GM04504 (cell line): Measurements from ENCODE around the gene HSD11B2.
"Not testable (repeated sequence)": the region's sequence is repeated elsewhere in the genome, so short reads cannot be mapped to it uniquely, and the experiment has no call there.

Experiments
- DNase-seq: peaks from one replicate; pipeline ENCODE4 v3.0.0-alpha.2; 2012; ENCODE audit warnings: low read depth

Gene HSD11B2

GRCh38 chr16:67415421-67415820, 15.5 kb upstream of the HSD11B2 start:
- not testable (repeated sequence) for DNase-seq

DNA sequence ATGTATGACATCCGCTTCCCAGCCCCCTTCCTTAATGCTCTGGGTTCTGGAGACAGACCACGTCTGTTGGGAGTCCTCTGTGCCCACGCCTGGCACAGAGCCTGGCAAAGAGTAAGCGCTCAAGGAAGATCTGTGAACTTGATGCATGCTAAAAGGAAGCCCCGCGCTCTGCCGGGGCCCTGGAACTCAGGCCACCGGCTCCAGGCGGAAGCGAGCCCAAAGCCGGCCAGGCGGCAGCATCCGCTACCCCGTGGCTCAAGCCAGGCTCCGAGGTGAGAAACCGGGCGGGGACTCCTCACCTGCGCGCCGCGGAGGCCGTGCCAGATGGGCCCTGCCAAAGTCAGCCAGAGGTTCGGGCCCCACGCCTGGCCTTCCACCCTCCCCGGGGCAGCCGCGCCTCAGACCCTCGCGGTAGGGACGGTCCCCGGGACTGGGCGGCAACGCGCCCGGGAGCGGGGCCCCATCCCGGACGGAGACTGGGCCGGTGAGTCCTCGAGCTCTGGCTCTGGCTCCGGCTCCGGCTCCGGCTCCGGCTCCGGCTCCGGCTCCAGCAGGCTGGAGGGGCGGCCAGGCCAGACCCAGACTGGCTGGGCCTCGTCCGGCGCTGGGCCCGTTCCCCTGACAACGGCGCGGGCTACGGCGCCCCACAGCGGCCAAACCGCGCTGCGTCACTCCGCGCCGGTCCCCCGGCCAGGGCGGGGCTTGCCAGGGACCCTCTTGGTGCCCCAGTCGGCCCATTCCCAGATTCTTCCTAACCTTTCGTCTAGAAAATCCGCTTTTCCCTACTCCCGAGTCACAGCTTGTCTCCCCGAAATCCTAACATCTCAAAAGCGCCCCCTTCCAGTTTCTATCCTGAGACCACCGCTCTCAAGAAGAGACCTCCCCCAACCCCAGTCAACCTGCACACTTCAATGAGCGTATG, 14.8 kb upstream of the HSD11B2 start, which contains the start of gene ZDHHC1:
TSS of gene ZDHHC1 (minus strand) at position 606 of the 922 bp plus-strand sequence. CDS start 8,702 bp downstream, outside the sequence.
- peak; percentile 36 for DNase-seq

DNA sequence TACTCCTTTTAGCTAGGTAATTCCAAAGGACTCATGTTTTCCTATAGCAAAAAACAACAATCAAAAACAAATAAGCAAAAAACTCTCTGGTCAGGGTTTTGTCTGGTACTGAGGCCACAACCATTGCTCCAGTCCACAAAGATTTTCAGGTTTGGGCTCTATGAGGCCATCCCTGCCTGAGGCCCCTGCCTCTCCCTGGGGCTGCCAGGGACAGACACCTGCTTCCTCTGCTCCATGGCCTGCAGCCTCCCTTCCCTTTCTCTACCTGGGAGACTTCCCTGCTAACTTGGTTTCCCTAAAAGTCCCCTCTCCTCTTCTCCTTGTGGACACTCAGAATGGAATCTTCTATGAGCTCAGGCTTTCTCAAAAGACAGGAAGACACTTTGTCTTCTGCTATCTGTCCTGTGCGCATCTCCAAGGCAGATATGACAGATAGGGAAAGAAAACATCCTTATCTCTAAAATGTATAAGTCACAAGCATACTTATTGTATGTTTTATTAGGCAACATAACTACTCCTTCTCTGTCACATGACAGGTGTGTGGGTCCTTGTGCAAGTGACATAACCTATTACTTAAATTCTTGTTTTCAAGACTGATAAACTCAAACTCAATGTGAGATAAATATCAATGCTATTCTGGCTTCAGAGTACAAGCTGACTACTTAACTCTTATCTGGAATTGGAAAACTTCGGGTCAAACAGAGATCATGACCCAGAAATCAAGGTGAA, 13.4 kb upstream of the HSD11B2 start:
- DNase-seq, result no peak

GRCh38 chr16:67419502-67419901, 11.4 kb upstream of the HSD11B2 start:
- DNase-seq, result no peak

DNA sequence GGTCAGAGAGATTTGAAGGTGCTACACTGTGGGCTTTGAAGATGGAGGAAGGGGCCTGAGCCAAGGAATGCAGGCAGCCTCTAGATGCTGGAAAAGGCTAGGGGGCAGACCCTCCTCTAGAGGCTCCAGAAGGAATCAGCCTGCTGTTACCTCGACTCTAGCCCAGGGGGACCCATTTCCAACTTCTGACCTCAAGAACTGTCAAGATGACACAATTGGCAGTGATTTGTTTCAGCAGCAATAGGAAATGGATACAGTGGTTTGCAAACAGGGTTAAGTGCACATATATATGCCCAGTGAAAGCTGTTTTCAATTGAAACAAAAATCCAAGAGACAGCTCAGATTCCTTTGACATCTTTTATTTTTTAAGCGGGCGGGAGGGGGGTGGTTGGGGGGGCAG, 11.0 kb upstream of the HSD11B2 start:
- no peak for DNase-seq

- no peak for DNase-seq
These were observed 9.9 kb upstream of the HSD11B2 start for GRCh38 chr16:67421030-67421429.

GRCh38 chr16:67423015-67423414, 7.9 kb upstream of the HSD11B2 start:
- no peak for DNase-seq

DNA sequence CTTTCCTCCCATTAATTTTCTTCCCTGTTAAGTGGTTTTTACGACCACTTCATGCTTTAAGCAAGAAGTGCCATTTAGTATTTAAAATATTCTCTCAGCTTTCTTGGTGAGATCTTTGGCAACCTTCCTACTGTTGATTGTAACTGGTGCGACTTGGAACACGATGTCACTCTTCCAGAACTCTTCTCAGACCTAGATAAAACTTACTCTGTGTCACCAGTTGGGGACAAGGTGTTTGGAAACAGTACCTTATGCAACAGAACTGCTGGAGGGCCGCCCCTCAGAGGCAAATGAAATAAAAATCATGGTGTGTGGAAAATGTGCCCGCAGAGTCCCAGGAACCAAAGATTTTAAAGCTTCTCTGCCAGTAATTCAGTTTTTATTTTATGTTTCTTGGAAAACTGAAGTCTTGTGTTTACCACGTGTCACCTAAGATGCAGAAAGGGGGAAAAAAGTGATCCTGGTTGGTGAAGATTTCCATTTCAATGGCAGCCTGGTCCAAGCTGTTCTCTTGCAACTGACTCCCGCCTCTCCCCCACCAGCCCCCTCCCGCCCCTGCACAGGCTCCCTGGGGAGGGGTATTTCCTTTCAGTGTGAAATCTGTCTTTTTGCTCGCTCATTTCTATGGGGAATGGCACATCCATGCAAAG, 7.2 kb upstream of the HSD11B2 start:
- DNase-seq, result no peak

DNA sequence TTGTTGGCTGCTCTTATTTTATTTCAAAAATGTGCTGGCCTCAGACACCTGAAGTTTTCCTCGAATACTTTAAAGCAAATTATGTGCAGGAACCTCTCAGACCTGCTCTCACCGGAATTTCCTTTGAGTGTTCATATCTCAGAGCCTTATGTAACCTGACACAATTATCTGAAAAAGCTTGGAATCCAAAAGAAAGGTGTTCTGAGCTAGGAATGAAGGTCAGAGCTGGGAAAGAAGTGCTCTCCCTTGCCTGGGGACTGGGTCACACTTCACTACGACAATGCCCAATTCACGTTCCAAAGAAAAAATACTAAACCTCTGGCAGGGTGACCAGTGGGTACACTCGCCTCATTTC, 6.7 kb upstream of the HSD11B2 start:
- DNase-seq, result no peak

- no peak for DNase-seq
These were observed 5.9 kb upstream of the HSD11B2 start for GRCh38 chr16:67425061-67425460.

GRCh38 chr16:67425580-67425979, 5.3 kb upstream of the HSD11B2 start:
- DNase-seq, result no peak

GRCh38 chr16:67426022-67426421, 4.9 kb upstream of the HSD11B2 start:
- no peak for DNase-seq

GRCh38 chr16:67426950-67427349, 4.0 kb upstream of the HSD11B2 start:
- no peak for DNase-seq

- peak; percentile 24 for DNase-seq
These were observed 2.7 kb upstream of the HSD11B2 start for GRCh38 chr16:67428146-67428731.

DNA sequence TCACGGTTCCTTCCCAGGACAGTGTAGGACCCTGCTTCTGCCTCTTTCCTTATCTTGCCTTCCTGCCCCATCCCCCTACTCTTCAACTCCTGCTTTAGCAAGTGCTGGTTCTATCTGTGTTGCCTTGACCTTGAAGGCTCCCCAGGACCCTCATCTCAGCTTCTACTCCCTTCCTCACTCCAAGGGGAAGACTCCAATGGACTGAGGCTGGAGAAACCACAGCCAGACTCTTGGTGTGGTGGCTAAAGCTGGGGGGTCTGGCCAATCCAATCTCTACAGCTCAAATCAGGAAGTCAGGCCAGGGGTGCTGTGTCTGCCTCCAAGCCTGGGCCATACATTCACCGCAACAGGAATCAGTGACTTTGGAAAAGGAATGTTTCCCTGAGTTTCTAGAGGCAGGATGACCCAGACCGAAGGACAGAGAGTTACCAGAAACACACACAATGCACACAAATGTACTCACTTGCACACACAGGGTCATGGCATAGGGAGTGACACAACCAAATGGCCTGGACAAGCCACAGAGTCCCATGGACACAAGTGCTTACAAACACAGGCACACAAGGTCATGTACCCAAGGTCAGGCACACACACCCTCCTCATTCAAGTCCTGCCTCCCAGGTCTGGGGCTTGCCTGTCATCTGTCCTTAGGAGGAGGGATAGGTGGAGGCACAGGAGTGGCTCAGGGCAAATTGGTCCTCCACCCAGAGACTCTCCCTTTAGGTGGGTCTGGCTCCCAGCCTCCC, 1.7 kb upstream of the HSD11B2 start:
- no peak for DNase-seq

DNA sequence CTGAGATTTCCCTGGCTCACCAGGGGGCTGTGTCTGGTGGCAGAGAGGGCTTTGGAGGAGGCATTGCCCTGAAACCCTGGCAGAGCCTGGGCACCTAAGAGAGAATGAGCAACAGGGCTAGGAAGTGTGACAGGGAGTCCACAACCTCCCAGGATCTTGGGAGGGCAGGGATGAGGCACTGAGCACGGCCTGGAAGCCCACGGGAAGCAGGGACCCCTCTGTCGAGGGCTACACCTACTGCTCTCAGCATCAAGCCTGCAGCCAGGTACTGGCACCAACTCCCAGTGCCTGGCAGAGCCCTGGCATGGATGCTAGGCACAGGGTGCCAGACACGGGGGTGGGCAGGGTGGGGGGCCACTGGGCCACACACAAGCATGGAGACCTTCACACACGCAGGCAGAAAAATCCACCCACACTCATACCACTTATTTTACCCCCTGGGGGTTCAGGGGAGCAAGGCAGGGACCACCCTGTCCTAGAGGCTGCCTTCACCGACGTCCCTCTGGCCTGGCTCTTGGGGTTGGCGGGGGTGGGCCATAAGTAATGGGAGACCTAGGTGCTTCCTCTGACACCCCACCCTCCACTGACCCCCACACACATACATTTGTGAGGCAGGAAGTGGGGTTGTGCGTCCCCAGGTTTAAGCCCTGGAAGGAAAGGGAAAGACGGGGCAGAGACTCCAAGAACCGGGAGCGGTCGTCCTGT, 970 bp upstream of the HSD11B2 start:
- DNase-seq, result no peak

DNA sequence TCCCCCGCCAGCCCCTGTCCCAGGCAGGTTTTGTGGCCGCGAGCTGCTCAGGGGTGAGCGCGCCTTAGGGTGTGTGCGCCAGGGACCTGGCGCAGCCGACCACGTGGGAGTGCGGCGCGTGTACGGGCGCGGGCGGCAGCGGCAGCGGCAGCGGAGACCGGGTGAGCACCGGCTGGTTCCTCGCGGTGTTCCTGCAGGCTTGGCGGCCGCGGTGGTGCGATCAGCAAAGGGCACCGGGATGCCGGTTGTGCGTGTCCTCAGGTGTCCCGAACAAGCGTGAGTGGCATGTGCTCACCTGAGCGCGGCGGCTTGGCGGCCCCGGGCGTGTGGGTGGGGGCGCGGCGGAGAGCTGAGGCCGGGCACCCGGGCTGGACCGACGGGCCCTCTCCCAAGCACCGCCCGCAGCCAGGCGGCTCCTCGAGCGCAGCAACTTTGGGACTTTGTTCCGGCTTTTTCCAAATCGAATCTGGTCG, 381 bp upstream of the HSD11B2 start:
- DNase-seq, result no peak

DNA sequence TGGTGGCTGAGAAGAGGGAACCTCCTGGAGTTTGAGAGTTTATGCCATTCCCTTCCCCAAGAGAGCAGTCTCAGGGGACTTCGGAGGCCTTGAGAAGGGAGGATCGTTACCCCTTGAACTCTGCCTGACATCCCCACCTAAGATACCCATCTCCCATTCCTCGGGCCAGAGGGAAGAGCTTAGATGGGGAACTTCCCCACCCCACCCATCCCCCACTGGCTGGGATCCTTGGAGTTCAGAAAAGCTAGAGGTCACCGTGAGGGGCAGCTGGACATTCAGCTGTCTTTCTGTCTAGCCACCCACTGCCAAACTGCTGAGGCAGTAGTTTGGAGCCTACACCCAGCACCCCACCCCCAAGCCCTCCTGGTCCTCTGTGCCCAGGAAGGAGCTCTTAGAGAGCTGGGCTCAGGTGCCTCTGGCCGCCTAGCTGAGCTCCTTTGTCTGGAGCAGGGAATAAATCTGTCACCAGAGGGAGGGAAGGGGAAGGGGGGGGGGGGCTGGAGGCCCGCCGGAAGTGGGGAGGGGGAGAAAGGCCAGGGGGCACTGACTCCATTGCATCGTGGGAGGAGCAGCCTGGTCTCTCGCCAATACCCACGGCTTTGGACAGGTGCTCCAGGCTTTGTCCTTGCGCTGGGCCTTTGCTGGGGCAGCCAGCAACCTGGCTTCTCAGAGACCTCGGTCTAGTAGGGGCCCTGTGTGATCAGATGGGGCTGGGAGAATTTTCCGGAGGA, 1.0 kb downstream of the HSD11B2 start:
- DNase-seq, result no peak

DNA sequence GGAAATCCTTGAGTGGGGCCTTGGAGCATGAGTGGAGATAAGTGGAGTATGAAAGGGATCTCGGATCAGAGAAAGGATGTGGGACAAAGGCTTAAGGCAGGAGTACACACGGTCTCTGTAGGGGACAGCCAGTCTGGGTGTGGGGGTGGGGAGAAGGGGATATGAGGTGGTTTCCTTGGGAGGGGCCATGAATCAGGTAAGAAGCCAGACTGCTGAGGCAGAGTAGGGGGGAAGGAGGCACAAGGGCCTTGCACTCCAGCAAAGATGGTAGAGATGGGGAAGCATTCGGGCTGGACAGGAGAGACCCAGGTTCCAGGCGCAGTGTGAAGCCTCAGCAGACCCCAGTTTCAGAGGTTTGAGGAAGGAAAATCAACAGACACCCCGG, 1.6 kb downstream of the HSD11B2 start:
- no peak for DNase-seq

GRCh38 chr16:67433131-67433719, 2.3 kb downstream of the HSD11B2 start:
- DNase-seq, result no peak
